GM12875 (cell line): Measurements from ENCODE around the gene MTCH1.
A peak's percentile ranks its signal among the peaks of the same experiment; 100 is the strongest.

Source experiments
- H3K4me3 ChIP-seq: one replicate; pipeline ENCODE4 v1.5.1; 2011; ENCODE audit warnings: low read depth, low read length, control low read depth
- TF ChIP-seq, protein P1 (sequence below): IDR thresholded peaks from 2 replicates; pipeline ENCODE4 v1.5.1; 2011; ENCODE audit warnings: low read depth, mild to moderate bottlenecking, control low read depth, inconsistent platforms, low read length, moderate library complexity, borderline replicate concordance; ENCODE audit not compliant: insufficient read depth

MTCH1 gene

DNA sequence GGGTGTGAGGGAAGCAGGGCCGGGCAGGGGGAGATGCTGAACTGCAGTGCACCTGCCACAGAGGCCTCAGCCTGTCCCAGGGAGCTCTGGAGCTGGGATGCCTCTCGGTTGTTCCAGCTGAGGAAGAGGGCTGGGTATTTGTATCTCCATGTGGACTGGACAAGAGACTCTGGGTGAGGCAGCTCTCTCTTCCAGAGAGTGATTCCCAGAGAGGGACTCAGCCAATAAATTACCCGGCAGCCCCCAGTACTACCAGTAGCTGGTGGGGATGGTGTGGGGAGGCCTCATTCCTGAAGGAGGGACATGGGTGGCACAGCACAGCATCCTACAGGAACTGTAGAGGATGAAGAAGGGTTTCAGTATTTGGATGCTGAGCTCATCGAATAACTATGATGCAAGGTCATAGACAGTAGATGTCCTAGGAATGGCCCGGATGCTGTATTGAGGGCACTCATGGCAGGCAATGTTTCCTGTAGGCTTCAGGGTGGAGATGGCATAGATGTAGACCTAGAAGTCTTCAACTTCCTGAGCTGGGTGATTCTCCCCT lies 20.9 kb upstream of the MTCH1 start:
- peak overlapping the region; percentile 75 for H3K4me3 ChIP-seq
- TF ChIP-seq, protein P1, sequence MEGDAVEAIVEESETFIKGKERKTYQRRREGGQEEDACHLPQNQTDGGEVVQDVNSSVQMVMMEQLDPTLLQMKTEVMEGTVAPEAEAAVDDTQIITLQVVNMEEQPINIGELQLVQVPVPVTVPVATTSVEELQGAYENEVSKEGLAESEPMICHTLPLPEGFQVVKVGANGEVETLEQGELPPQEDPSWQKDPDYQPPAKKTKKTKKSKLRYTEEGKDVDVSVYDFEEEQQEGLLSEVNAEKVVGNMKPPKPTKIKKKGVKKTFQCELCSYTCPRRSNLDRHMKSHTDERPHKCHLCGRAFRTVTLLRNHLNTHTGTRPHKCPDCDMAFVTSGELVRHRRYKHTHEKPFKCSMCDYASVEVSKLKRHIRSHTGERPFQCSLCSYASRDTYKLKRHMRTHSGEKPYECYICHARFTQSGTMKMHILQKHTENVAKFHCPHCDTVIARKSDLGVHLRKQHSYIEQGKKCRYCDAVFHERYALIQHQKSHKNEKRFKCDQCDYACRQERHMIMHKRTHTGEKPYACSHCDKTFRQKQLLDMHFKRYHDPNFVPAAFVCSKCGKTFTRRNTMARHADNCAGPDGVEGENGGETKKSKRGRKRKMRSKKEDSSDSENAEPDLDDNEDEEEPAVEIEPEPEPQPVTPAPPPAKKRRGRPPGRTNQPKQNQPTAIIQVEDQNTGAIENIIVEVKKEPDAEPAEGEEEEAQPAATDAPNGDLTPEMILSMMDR, result no peak

DNA sequence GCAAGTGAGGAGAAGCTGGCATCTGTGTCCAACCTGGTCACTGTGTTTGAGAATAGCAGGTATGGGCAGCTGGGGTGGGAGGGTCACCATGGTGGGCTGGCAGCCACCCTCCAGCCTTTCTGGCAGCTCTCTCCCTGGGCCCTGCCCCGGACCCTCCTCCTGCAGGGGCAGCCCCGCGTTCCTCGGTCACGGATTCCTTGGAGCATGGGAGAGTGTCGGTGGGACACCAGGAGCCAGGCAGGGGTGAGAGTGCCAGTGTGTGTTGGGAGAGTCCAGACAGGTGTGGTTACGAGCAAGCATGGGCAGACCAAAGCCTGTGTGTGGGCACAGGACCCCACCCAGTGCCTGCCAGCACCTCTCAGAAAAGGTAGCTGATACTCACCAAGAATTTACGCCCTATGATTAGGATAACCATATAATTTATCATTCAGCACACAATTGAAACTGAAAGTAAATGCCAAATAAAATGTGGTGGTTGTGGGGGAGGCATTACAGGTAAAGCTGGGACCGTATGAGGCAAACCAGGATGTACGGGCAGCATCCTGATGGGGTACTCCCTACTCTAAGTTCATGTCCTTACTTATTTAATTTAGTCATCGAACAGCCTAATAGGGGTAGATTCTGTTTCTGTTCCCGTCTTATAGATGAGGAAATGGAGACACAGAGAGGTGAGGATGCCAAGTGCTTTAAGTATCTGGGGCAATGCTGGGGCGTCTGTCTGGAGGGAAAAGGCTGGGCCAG lies 20.0 kb upstream of the MTCH1 start:
- peak overlapping the region; percentile 75 for H3K4me3 ChIP-seq

DNA sequence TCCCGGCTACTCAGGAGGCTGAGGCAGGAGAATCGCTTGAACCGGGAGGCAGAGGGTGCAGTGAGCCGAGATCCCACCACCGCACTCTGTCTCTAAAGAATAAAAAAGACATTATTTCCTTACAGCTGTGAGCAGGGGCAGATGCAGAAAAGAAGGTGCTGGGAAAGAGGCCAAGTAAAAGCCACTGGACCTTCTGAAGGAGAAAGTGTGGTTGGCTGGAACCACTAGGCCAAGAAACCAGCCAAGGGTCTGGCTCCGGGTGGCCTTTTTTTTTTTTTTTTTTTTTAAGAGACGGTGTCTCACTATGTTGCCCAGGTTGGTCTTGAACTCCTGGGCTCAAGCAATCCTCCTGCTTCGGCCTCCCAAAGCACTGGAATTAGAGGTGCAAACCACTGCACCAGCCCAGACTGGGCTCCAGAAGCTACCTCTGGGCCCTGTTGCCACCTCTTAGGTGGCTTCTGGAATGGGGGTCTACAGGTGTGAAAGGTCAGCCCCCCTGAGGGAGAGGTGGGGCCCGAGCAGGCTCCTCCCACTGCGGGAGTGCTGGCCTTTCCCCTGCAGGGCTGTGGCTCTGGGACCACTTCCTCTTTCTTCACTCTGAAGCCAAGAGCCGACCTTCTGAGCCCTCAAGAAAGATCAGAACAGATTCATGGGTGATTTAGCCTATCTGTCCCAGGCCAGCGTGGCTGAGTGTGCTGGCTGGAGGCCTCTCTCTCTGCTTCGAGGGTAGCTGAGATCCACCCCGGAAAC lies 19.2 kb upstream of the MTCH1 start, which contains the start of gene FGD2:
Gene FGD2 (plus strand): TSS at position 595 of the 750 bp plus-strand sequence. CDS start 163 bp downstream, outside the sequence.
- H3K4me3 ChIP-seq, result peak within 1 kb of the TSS; percentile 75
- TF ChIP-seq, protein P1, result no peak

More for the DNA sequence above, 20.0 kb upstream of the MTCH1 start:
- TF ChIP-seq, protein P1, result no peak

DNA sequence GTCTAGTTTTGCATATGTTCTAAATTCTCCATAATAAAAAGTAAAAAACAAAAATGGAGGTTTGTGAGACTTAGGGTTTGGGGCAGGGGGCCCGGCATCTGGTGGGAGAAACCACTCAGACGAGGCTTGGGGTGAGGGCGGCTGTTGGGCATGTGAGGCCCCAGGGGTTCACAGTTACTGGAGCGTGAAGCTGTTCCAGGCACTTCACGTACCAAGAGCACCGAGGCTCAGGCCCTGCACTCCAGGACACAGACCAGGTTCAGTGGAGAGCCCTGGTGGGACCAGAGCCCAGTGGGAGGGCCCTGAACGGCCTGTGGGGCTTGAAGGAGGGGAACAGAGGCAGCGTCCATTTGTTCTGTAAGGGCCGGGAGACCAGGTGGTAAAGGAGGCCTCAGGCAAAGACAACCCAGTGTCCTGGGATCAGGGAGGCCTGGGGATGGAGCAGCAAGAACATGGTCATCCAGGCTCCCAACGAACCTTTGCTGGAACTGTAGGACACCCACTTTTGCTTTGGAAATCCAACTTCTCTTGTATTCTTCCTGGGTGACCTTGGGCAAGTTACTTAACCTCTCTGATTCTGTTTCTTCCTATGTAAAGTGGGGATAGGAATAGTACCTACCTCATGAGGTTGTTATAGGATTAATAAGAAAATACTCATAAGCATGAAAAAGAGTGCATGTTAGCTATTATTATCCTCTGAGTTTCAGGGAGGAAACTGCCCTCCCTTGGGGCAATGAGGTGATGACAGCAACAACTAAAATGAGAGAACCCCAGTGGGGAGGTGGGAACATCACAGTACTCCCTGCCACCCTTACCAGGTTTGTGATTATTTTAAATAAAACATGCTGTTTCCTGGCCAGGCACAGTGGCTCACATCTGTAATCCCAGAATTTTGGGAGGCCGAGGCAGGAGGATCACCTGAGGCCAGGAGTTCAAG lies 18.3 kb upstream of the MTCH1 start:
- TF ChIP-seq, protein P1, result no peak
- H3K4me3 ChIP-seq, result no peak overlapping the region

DNA sequence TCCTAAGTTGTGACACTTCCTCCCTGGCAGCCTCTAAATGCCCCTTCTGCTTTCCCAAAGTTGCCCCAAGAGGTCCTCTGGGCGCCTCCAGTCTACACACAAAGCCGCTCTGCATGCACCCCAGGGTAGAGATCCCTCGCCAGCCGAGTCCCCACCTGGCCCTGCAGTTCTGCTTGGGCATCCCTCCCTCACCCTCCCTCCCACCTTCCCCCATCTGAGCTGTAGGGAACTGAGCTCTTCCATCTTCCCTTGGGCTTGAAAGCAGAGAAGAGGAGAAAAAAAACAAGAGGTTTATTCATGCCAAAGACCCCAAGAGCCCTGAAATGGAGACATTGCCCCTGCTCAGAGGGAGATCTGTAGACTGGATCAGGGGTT lies 13.7 kb upstream of the MTCH1 start:
- H3K4me3 ChIP-seq, result no peak overlapping the region
- TF ChIP-seq, protein P1, result no peak

DNA sequence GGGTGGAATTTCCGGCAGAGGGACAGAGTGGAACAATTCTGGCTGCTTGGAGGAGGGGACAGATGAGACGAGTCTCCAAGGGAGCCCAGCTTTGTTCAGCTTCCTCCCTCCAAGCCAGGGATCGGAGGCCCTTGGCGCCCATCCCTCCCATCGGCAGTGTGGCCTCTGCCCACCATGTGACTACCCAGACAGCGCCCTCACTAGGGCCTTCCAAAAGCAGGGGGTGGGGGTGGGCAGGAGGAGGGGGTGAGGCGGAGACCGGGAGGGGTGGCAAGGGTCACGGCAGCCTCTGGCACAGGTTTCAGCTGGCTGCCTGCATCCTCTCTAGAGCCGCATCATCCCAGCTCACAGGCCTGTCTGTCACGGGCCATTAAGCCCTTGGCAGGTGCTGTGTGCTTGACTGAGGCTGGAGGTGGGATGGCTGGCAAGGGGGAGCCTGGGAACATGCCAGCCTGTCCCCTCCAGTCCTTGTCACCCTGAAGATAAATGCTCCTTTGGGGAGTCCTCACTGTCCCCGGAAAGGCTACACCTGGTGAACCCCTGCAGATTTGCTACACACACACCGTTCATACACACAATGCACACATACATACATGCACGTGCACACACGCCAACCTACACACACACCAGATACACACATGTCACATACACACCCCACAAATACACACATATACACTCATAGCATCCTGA lies 13.2 kb upstream of the MTCH1 start:
- H3K4me3 ChIP-seq, result no peak overlapping the region
- TF ChIP-seq, protein P1, result no peak
